K562 (cell line): Measurements from ENCODE around the gene SEZ6L. TPM values are rescaled to one million over a fixed set of nuclear protein-coding genes. Genes with fewer than 3 reads are reported as not detected.

Source experiments
- DDX20 ChIP-seq: fragments of 450-650 bp; IDR thresholded peaks from 2 replicates; pipeline ENCODE4 v1.6.1; 2016; ENCODE audit warnings: missing genetic modification characterization, low read depth, mild to moderate bottlenecking, missing compliant biosample characterization, moderate library complexity
- ETV1 ChIP-seq: fragments of 450-650 bp; conservative IDR thresholded peaks from 2 replicates; pipeline ENCODE4 v1.6.1; 2016; ENCODE audit warnings: missing genetic modification characterization, control low read depth, low read depth, missing compliant biosample characterization
- FOXJ3 ChIP-seq: sonication (generic); formaldehyde crosslinking; IDR thresholded peaks from 2 replicates; pipeline ENCODE4 v1.4.0; 2020; ENCODE audit warnings: mild to moderate bottlenecking, missing genetic modification reagents
- ILF3 ChIP-seq: fragments of 450-650 bp; IDR thresholded peaks from 2 replicates; pipeline ENCODE4 v1.6.1; 2018; ENCODE audit warnings: antibody characterized with exemption, mild to moderate bottlenecking, moderate library complexity, borderline replicate concordance
- MTA2 ChIP-seq: fragments of 450-650 bp; IDR thresholded peaks from 2 replicates; pipeline ENCODE4 v1.6.1; 2016; ENCODE audit warnings: low read depth
- NR0B1 ChIP-seq: fragments of 450-650 bp; IDR thresholded peaks from one replicate; pipeline ENCODE4 v1.6.1; 2018; ENCODE audit warnings: mild to moderate bottlenecking, moderate library complexity; ENCODE audit not compliant: partially characterized antibody
- NR2C2 ChIP-seq, 2 experiments: fragments of 200-800 bp in 1 of 2; sonication (Bioruptor generic) in 1 of 2; sonication (generic) in 1 of 2; formaldehyde crosslinking in 1 of 2; IDR thresholded peaks; 2 replicates each; pipeline versions ENCODE4 v1.6.1 to v1.8.0; 2016 to 2022; ENCODE audit warnings: mild to moderate bottlenecking in 1 of 2, missing compliant biosample characterization in 1 of 2, missing genetic modification characterization in 1 of 2, missing genetic modification reagents in 1 of 2
- POLR2AphosphoS2 ChIP-seq: IDR thresholded peaks from 2 replicates; pipeline ENCODE4 v1.6.1; 2012; ENCODE audit warnings: low read length, improper control_type of control experiment
- PTBP1 ChIP-seq: fragments of 200-400 bp; formaldehyde crosslinking; IDR thresholded peaks from 2 replicates; pipeline ENCODE4 v1.6.1; 2017; ENCODE audit warnings: low read depth, low read length
- REST ChIP-seq, 2 experiments: fragments of 450-650 bp; formaldehyde crosslinking in 1 of 2; IDR thresholded peaks; 2 replicates each; pipeline versions ENCODE4 v1.4.0 to v1.6.1; 2014 to 2020; ENCODE audit warnings: mild to moderate bottlenecking in 2 of 2, borderline replicate concordance in 1 of 2, low read depth in 1 of 2
- ZNF3 ChIP-seq: fragments of 250-450 bp; sonication (Bioruptor Pico); IDR thresholded peaks from 2 replicates; pipeline ENCODE4 v1.5.0; 2021; ENCODE audit warnings: mild to moderate bottlenecking, moderate library complexity
- ZNF57 ChIP-seq: fragments of 450-650 bp; formaldehyde crosslinking; IDR thresholded peaks from 2 replicates; pipeline ENCODE4 v1.4.0; 2020; ENCODE audit warnings: mild to moderate bottlenecking, moderate library complexity
- polyA plus RNA-seq, 8 experiments: library from polyadenylated mRNA; depleted of rRNA in 4 of 8; stranded (reverse) in 5 of 8; unstranded in 3 of 8; fragments of >200 nt; fragmentation: Nextera tagmentation in 2 of 8; fragmentation: Illumina TruSeq in 1 of 8; extraction: Ambion mirVana in 2 of 8; extraction: Trizol in 1 of 8; gene quantifications; 2 replicates each; pipeline versions ENCODE4 v1.2.1 to v1.2.3, GENCODE V29; 2011 to 2014; ENCODE audit warnings: inconsistent platforms in 1 of 8, missing spikeins in 1 of 8
- total RNA-seq, 7 experiments: library from RNA; depleted of rRNA in 6 of 7; stranded (reverse); fragments of >200 nt in 6 of 7; fragmentation: Illumina TruSeq in 2 of 7; extraction: Trizol in 2 of 7; gene quantifications; 2 replicates each; pipeline versions ENCODE4 v1.2.1 to v1.2.3, GENCODE V29; 2011 to 2021; ENCODE audit warnings: low replicate concordance in 1 of 7
- TF ChIP-seq, protein P1 (sequence below): fragments of 450-650 bp; IDR thresholded peaks from 2 replicates; pipeline ENCODE4 v1.7.0; 2016; ENCODE audit warnings: borderline replicate concordance
- TF ChIP-seq, protein P2 (sequence below): conservative IDR thresholded peaks from 2 replicates; pipeline ENCODE4 v1.6.1; 2011; ENCODE audit warnings: low read depth, mild to moderate bottlenecking, low read length; ENCODE audit not compliant: control insufficient read depth

Gene SEZ6L
- total and polyA plus RNA-seq, 9 of the 15 experiments (the other 6 are each of a cell fraction or from before 2014, with no cell fraction given): not detected

DNA sequence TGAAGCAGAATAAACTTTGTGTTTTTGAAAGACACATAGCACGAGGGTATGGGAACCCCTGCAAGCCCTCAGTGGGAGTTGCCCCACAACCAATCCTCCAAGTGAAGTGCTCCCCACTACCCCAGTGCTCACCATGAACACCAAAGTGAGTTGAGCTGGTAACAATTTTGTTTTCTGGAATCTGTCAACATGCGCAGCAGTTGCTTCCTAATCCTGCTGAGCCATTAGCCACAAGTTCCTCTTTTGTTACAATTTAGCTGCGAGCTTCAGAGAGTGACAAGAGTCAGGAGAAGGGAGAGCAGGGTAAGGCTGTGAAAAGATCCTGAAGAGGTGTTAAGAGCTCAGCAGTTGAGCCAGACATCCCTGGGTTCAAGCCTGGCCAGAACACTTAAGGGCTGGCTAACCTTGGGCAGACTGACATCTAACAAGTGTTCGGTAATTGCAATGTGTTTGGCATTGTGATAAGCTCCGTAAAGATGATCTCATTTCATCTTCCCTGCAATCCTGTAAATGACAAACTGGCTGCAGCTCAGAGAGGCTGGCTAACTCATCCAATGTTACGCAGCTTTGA, 235.7 kb downstream of the SEZ6L start (continued):
- TF ChIP-seq REST (IDR thresholded peaks at IDR 0.05; ENCODE audit: borderline replicate concordance) (no peak), REST (CRISPR knock-in tag; IDR thresholded peaks at IDR 0.05; ENCODE audit: low read depth) (no peak), NR2C2 (CRISPR knock-in tag; IDR thresholded peaks at IDR 0.05) (no peak), NR2C2 (tag; IDR thresholded peaks at IDR 0.05) (no peak), PTBP1 (no peak), ETV1 (peak; percentile 65), ILF3 (peak; percentile 63; the same call in 1 of the 2 replicates), POLR2AphosphoS2 (no peak), FOXJ3 (no peak), ZNF3 (no peak), MTA2 (peak; percentile 84), DDX20 (tag) (no peak), NR0B1 (no peak), ZNF57 (CRISPR knock-in tag) (no peak)
- TF ChIP-seq, protein P1, sequence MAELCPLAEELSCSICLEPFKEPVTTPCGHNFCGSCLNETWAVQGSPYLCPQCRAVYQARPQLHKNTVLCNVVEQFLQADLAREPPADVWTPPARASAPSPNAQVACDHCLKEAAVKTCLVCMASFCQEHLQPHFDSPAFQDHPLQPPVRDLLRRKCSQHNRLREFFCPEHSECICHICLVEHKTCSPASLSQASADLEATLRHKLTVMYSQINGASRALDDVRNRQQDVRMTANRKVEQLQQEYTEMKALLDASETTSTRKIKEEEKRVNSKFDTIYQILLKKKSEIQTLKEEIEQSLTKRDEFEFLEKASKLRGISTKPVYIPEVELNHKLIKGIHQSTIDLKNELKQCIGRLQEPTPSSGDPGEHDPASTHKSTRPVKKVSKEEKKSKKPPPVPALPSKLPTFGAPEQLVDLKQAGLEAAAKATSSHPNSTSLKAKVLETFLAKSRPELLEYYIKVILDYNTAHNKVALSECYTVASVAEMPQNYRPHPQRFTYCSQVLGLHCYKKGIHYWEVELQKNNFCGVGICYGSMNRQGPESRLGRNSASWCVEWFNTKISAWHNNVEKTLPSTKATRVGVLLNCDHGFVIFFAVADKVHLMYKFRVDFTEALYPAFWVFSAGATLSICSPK: no peak
- TF ChIP-seq, protein P2, sequence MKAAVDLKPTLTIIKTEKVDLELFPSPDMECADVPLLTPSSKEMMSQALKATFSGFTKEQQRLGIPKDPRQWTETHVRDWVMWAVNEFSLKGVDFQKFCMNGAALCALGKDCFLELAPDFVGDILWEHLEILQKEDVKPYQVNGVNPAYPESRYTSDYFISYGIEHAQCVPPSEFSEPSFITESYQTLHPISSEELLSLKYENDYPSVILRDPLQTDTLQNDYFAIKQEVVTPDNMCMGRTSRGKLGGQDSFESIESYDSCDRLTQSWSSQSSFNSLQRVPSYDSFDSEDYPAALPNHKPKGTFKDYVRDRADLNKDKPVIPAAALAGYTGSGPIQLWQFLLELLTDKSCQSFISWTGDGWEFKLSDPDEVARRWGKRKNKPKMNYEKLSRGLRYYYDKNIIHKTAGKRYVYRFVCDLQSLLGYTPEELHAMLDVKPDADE: no peak
